Fibroblast of skin of back (primary cell): ENCODE data around the gene MKX.

Experiments
- DNase-seq: peaks from one replicate; pipeline ENCODE4 v3.0.0-alpha.2; 2013

MKX gene

GRCh38 chr10:27742195-27743011 lies 3.2 kb downstream of the MKX start:
- peak; percentile 78 for DNase-seq

- no peak for DNase-seq
These were observed 4.2 kb downstream of the MKX start for GRCh38 chr10:27741173-27742091.

DNA sequence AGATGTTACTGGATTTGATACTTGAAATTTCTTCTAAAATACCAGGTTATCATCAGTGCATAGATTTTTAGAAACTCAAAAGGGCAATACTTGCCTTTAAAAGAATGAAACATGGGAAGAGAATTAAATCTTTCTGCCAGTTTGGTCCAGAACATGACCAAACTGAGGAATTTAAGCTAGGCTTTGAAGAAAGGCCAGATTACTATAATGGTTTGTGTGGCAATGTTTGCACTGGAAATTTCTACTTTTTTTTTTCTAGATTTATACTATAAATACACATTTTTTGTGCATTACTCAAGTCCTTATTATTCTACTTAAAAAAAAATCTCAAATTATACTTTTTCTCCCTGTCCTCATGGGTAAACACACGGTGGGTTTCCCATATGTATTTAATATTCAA lies 9.2 kb downstream of the MKX start:
- DNase-seq, result no peak

DNA sequence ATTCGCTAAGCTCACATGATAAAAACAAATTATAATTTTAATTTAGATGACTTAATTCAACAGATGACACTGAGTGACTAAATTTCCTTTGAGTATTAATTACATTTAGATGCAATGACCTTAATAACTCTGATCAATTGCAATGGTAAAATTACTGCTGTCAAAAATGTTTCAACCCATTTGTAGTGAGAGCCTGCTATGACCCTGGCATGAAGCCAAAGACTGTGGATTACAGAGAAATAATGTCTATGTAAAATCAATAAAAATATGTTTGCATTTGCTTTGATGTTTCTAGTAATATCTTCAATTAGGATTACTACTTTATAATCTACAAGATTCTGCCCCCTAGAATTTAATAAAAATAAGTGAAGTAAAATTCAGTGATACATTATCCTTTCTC lies 15.6 kb downstream of the MKX start:
- no peak for DNase-seq

GRCh38 chr10:27728338-27728737 lies 17.3 kb downstream of the MKX start:
- DNase-seq, result no peak

DNA sequence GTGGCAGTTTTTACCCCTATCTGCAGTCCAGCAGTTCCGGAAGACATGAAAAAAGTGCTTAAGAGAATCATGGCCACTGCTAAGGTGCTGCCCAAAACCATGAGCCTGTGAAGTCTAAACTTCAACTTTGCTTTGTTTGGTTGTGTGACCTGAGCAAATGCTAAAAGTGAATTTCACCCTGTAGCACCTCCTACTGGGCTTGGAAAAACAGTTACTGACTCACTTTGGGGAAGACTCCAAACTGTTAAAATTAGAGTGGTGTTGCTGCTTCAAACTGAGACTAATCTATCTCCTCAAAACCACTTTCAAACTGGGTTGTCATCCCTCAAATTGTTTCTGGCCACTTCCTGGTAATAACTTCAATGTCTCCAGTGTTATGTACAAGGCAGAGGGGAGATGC lies 21.3 kb downstream of the MKX start:
- no peak for DNase-seq

GRCh38 chr10:27723436-27723835 lies 22.2 kb downstream of the MKX start:
- DNase-seq, result peak; percentile 72

DNA sequence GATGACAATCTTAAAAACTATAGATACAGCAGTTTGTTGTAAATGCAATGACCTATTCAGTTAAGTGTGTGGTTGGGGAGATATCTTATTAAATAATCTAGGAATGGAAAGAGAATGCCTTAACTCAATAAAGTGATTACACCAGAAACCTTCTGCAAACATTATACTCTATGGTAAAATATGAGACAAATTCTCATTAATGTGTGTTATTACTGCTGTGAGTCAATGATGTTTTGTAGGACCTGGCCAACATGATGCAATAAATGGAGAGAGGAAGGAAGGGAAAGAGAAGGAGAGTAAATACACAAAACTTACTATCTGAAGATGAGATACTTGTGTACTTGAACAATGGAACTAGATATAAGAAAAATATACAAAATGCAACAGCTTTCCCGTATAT lies 25.1 kb downstream of the MKX start:
- no peak for DNase-seq

DNA sequence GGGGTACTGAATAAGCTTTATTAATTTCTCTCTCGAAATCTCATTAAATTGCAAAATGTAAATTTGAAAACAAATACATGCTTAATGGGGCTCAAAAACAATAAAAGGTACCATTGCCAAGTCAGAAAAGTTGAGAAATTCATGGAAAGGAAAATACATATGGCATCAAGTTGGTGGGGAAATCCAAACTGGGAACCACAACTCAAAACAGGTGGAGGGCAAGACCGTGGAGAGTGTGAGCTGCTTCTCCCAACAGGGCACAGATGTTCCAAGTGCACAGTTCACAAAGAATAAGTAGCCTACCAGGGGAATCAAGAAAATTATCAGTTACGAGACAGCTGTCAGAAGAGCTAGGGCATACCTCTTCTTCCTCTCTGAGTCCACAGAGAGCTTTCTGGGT lies 26.6 kb downstream of the MKX start:
- DNase-seq, result no peak

DNA sequence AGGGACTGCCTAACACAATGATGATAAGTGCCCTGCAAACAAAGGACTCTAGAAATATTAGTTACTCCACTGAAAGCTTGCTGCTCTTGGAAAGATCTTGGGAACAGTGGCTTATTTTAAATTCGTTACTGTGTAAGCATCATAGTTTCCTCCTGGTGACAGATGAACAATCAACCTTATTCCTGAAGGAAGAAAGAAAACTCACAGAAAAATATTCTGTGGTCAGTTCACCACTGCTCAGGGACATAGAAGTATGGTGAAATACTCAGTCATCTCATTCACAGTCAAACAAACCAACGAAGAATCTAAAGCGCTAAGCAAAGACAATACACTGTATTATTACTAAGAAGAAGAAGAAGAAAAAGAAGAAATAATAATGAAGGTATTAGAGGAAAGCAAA lies 27.8 kb downstream of the MKX start:
- DNase-seq, result no peak

GRCh38 chr10:27717224-27717623 lies 28.4 kb downstream of the MKX start:
- no peak for DNase-seq

GRCh38 chr10:27716521-27716920 lies 29.1 kb downstream of the MKX start:
- no peak for DNase-seq

GRCh38 chr10:27715505-27715904 lies 30.1 kb downstream of the MKX start:
- DNase-seq, result no peak

DNA sequence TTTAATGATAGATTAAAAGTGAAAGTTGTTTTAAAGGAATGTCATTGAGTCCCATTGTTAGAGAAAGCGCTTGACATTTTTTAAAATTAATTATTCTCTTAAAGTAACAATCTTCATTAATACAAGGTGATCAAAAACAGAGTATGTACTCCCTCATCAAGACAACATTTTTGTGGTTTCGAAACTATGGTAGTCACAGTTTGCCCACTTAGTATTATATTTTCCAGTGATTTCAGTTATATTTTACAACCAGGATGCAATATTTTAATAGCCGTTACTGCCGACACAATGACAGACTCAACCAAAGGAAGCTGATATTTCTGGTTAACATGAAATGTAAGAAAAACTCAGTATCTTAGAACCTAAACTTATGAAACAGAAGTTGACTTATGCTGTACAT lies 31.3 kb downstream of the MKX start:
- no peak for DNase-seq

DNA sequence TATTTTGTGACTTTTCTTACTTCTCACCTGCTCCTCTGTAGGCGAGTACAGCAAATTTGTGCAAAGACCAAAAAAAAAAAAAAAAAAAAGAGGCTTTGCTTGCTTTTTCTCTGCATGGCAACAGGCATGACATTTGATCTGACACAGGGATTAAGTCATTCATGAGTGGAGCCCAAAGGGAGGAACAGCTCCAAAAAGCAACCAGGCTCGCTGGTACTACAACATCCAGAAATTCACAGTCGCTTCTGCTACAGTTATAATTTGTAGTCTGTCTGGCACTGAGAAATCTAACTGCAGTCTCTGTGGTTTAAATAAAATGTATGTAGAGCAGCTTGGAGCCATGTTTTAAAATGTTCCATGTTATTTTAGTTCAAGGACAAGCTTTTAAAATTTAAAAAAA lies 31.7 kb downstream of the MKX start:
- DNase-seq, result peak; percentile 44

GRCh38 chr10:27710014-27710413 lies 35.6 kb downstream of the MKX start:
- peak; percentile 50 for DNase-seq

DNA sequence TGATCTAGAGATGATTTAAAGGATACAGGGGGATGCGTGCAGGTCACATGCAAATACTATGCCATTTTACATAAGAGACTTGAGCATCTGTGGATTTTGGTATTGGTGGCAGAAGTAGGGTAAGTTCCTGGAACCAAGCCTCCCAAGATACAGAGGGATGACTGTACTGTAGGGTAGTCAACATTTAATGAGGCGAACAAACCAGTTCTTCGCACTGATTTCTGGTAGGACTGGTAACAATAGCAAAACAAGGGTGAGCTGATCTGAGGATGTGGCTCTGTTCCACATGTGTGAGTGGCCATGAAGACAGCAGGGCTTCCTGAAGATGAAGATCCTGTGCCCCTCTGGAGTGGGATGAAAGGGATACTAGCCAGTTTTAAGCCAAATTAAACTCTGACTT lies 36.3 kb downstream of the MKX start:
- DNase-seq, result no peak

GRCh38 chr10:27701938-27702537 lies 43.6 kb downstream of the MKX start:
- no peak for DNase-seq

DNA sequence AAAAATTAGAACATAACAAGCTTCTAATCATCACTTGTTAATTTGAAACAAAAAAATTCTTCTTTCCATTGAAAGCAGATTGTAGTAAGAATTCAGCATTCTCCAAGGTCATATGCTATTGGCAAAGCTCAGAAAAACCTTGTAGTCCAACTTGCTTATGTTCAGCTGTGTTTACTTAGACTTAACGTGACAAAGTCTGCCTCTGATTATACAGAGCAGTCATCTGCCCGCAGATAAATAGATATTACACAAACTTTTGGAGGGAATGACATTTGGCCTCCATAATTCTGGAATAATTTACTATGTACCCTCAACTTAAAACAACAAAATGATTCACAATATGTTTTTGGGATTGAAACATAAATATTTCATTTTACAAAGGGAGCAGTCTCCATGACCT lies 45.8 kb downstream of the MKX start:
- no peak for DNase-seq

GRCh38 chr10:27698961-27699360 lies 46.7 kb downstream of the MKX start:
- DNase-seq, result no peak

GRCh38 chr10:27696466-27696865 lies 49.2 kb downstream of the MKX start:
- peak; percentile 44 for DNase-seq

GRCh38 chr10:27695706-27696105 lies 49.9 kb downstream of the MKX start:
- DNase-seq, result peak; percentile 54

DNA sequence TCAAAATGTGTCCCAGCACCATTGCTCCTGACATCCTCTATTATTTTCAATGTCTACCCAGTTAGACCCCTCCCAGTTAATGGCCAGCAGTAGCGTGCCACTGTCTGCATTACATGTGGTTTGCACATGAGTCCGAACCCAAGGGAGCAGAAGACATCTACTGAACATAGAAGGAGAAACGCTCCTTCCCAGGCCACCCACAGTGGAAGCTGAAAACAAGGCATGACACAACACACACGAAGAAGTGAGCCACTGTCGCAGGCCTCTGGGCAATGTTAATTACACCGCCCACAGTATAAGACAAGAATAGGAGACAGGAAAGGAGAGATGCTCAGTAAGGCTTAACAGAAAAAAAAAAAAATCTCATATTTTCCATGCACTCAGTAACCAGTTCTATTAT lies 50.5 kb downstream of the MKX start:
- DNase-seq, result peak; percentile 31
